ENCODE results near the gene GNB1L. TPM values are rescaled to one million over a fixed set of nuclear protein-coding genes. Genes with fewer than 3 reads are reported as not detected.

GNB1L gene
- total RNA-seq, 1 donor from 2014 or later = 7.8 TPM

DNA sequence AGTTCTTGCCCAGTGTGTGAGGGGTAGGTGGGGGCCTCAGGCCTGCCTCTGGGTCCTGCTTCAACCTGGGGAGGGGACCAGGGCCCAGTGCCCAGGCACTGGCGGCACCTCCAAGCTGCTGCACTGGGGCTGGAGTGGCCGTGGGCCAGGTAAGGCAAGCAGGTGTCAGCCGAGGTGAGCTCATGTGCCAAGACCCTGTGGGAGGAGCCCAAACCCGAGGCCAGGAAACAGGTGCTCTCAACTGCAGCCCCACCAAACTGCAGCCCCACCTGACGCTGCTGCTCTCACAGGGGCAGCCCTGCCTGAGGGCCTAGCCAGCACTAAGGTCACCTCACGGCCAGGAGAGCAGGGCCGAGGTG lies 18.1 kb upstream of the GNB1L start:
- no peak overlapping the region for H3K27ac ChIP-seq
- TF ChIP-seq, protein P1, sequence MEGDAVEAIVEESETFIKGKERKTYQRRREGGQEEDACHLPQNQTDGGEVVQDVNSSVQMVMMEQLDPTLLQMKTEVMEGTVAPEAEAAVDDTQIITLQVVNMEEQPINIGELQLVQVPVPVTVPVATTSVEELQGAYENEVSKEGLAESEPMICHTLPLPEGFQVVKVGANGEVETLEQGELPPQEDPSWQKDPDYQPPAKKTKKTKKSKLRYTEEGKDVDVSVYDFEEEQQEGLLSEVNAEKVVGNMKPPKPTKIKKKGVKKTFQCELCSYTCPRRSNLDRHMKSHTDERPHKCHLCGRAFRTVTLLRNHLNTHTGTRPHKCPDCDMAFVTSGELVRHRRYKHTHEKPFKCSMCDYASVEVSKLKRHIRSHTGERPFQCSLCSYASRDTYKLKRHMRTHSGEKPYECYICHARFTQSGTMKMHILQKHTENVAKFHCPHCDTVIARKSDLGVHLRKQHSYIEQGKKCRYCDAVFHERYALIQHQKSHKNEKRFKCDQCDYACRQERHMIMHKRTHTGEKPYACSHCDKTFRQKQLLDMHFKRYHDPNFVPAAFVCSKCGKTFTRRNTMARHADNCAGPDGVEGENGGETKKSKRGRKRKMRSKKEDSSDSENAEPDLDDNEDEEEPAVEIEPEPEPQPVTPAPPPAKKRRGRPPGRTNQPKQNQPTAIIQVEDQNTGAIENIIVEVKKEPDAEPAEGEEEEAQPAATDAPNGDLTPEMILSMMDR (IDR thresholded peaks at IDR 0.05) = no peak
- no peaks in the 10 kb centered on the region for H3K27me3 ChIP-seq
- peaks cover 27% of the 10 kb centered on the region for H3K4me1 ChIP-seq
- ATAC-seq = no peak
- peak; percentile 63 for DNase-seq
- no peaks in the 10 kb centered on the region for H3K9me3 ChIP-seq
- H3K4me3 ChIP-seq = no peak overlapping the region
- intact Hi-C loops (cut with DNase I) = no loop called here
- H3K36me3 ChIP-seq = no peaks in the 10 kb centered on the region

DNA sequence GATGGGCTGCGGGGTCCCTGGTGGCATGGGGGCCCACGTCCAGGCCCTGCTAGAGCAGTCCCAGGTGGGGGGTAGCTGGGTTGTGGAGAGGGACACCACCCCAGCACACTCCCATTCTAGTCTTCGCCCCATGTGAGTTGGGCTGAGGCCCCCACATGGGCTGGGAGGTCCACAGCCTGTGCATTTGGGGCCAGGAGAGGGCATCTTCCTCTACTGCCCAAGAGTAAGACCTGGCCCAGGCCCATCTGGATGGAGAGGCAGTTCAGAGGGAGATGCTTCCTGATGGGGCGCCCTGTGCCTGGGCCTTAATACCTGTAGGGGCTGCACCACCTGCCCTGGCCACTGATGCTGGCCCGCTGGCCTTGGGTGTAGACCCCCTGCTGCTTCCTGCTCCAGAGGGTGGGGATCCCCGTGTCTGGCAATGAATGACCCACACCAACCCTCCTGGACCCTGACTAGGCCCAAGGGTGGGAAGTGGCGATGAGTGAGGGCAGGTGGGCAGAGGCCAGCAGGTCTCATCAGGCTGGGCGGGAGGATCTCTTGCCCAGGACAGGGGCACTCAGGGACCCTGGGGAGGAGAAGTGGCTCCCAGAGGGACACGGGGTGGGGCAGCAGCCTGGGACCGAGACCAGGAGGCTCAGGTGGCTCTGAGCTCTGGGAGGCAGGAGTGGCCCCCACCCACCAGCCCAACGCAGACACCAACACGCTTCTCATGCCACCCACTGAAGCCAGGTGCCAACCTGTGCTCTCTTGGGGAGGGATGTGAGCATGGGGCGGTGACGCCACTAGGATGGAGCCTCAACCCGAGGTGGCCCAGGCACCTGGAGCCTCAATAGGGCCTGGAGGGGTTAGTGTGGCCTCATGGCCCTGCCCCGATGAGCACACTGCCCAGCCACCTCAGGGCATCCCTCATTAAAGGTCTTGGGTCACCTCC lies 17.4 kb upstream of the GNB1L start:
- H3K36me3 ChIP-seq = no peaks in the 10 kb centered on the region
- H3K4me1 ChIP-seq = peaks cover 27% of the 10 kb centered on the region
- no peaks in the 10 kb centered on the region for H3K27me3 ChIP-seq
- intact Hi-C loops (cut with DNase I) = no loop called here
- H3K4me3 ChIP-seq = no peak overlapping the region
- H3K27ac ChIP-seq = no peak overlapping the region
- H3K9me3 ChIP-seq = no peaks in the 10 kb centered on the region
- TF ChIP-seq, protein P1 (IDR thresholded peaks at IDR 0.05) = no peak
- ATAC-seq (no peak), DNase-seq (peak; percentile 50)

DNA sequence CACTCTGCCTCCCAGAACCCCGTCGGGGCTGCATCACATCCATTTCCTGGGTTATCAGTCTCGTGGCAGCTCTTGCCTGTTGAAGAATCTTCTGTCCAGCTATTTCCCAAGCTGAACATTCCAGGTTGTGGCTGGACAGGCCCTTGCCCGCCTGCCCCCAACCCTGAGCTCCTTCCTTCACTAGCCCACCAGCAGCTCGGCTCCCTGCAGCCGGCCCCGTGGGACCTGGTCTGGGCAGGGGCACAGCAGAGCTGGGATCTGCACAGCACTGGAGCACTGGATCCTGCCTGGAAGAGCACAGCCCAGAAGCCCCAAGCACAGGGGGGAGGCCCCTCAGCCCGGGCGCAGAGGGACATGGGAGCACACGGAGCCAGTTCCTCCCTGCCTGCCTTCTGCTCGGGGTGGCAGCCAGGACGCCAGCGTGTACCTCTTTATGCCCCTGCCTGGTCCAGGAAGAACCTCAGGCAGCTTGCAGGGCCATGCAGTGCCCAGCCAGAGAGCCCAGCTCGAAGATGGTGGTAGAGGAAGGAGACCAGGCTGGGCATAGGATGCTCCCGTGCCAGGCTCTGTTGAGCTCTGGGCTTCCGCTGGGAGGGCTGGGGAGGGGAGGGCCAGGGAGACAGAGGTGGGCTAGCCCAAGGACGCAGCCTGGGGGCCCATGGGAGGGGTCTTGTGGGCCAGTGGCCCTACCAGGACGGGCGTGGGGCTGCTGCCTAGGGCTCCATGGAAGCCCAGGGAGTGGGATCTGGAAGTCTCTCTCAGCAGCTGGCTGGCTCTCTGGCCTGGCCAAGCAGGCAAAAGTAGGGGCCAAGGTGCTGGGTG lies 16.6 kb upstream of the GNB1L start:
- no peaks in the 10 kb centered on the region for H3K9me3 ChIP-seq
- peak; percentile 56 for DNase-seq
- intact Hi-C loops (cut with DNase I) = no loop called here
- no peak overlapping the region for H3K27ac ChIP-seq
- no peaks in the 10 kb centered on the region for H3K36me3 ChIP-seq
- TF ChIP-seq, protein P1 (IDR thresholded peaks at IDR 0.05) = no peak
- peaks cover 27% of the 10 kb centered on the region for H3K4me1 ChIP-seq
- H3K4me3 ChIP-seq = no peak overlapping the region
- no peak for ATAC-seq
- no peaks in the 10 kb centered on the region for H3K27me3 ChIP-seq

DNA sequence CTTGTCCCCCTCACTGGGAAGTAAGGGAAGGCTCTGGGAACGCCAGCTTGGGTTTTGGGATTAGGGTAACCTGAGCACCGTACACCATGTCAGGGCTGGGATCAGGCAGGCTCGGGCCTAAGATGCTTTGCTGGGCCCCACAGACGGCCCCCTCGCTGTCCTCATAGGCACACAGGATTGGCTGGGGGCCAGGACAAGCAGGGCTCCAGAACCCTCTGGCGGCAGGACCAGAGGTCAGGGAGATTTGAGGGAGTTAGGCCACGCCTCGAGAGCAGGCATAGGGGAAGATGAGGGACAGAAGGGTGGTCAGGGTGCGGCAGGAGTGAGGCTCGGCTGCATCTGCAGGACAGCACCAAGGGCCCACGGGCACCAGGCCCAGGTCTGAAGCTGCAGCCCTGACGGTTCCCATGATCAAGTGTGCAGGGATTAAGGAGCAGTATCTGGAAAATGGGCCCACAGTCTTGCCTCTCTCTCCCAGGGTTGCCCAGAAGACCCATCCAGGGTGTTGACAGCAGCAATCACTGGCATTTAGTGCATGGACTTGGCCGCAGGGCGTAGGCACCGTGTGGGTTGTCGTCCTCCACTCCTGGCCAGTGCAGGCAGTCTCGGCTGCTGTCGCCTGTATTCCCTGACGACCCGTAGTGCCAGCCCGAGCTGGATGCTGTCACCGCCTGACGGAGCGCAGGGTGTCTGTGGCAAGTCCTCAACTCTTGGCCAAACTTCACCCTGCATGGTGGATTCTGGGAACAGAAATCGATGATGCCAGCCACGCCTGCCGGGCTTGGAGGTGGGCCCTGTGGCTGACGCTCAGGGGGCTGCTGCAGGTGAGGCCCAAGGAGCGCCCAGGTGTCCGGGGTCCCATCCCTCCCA lies 15.7 kb upstream of the GNB1L start:
- TF ChIP-seq, protein P1 (IDR thresholded peaks at IDR 0.05) = no peak
- H3K4me3 ChIP-seq = no peak overlapping the region
- H3K27me3 ChIP-seq = no peaks in the 10 kb centered on the region
- no peaks in the 10 kb centered on the region for H3K36me3 ChIP-seq
- H3K9me3 ChIP-seq = no peaks in the 10 kb centered on the region
- peaks cover 25% of the 10 kb centered on the region for H3K4me1 ChIP-seq
- DNase-seq (peak; percentile 53), ATAC-seq (no peak)
- no peak overlapping the region for H3K27ac ChIP-seq
- intact Hi-C loops (cut with DNase I) = no loop called here

DNA sequence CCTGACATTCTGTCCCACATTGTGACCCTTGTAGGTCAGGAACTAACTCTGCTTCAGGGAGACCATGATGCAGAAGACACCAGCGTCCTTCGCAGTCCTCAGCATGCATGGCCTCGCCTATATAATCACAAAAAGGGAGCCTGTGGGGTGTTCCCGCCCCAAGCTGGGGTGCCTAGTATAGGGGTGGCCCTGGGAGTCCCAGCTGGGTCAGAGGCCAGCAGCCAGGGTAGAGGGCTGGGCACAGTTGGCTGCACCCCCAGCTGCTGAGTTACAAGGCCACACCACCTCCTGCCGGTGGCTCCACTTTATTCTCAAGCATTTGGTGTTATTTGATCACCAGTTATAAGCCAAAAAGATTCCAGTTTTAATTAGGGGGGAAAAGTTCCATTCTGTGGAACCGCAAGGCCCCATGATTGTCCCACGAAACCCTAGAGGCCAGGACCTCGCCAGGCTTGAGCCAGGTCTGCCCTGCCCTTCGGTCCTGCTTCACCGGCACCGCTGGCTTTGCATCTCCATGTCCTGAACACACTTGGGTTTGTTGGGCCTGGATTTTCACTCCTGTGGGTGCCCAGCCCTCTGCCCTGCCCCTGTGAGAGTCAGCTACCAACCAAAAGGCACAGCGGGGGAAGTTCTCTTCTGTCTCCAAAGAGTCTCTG lies 15.0 kb upstream of the GNB1L start:
- no peaks in the 10 kb centered on the region for H3K36me3 ChIP-seq
- H3K4me1 ChIP-seq = peaks cover 17% of the 10 kb centered on the region
- no peaks in the 10 kb centered on the region for H3K9me3 ChIP-seq
- no peak for ATAC-seq
- intact Hi-C loops (cut with DNase I) = no loop called here
- no peak overlapping the region for H3K27ac ChIP-seq
- DNase-seq = peak; percentile 48
- no peak overlapping the region for H3K4me3 ChIP-seq
- H3K27me3 ChIP-seq = no peaks in the 10 kb centered on the region
- TF ChIP-seq, protein P1 (IDR thresholded peaks at IDR 0.05) = no peak

Data from upper lobe of right lung (tissue), 1 donor.